H54 (cell line): ENCODE results near the gene PCA3.

ENCODE experiments used
- DNase-seq: peaks from one replicate; pipeline ENCODE4 v3.0.0; 2011; ENCODE audit warnings: low spot score, mixed read lengths; ENCODE audit not compliant: insufficient read length
- FAIRE-seq: peaks from 3 replicates; lab custom pipeline; 2011; peaks lifted over from hg19 to GRCh38; lab: Jason Lieb, UNC
- POLR2A ChIP-seq: IDR thresholded peaks from 2 replicates; pipeline ENCODE4 v1.6.1; 2011; ENCODE audit warnings: low read depth, mild to moderate bottlenecking, low read length

PCA3 gene

GRCh38 chr9:76818271-76818670 is 54.0 kb downstream of the PCA3 start:
- peak; percentile 100 for FAIRE-seq
- TF ChIP-seq POLR2A, result no peak
- DNase-seq, result peak; percentile 68

GRCh38 chr9:76820431-76820830 is 56.2 kb downstream of the PCA3 start:
- no peak for FAIRE-seq
- no peak for DNase-seq
- TF ChIP-seq POLR2A, result no peak

DNA sequence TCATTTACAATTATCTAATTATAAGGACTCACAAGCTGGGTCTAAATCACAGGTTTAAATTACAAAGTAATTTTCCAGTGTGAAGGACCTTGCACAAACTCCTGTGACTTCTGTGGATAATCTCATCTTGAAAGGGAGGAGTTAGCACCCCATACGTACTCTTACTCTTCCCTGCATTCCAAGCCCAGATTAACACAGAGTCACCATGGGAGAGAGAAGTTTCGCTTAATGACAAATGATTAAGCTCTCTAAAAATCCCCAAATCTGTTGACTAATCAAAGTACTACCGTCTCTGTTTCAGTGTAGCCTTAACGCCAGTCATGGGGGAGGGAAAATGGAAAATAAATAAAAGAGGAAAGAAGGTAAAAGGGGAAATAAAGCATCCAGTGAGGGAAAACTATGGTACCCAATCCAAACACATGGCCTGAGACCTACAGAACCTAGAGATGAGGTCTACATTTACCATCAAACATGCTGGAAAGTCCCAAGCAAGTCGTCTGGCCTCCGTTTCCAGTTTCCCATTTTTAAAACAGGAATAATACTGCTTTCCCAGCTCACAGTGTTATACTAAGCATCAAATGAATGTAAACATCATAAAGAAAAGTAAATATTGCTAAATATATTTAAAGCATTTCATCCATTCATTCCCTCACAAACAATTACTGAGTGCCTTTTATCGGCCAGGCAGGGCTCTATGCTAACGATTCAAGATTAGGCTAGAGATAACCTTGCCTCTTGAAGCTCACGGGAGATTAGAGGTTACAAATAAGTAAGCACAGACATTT is 63.2 kb downstream of the PCA3 start:
- FAIRE-seq (peak; percentile 38), DNase-seq (no peak)
- TF ChIP-seq POLR2A, result no peak

DNA sequence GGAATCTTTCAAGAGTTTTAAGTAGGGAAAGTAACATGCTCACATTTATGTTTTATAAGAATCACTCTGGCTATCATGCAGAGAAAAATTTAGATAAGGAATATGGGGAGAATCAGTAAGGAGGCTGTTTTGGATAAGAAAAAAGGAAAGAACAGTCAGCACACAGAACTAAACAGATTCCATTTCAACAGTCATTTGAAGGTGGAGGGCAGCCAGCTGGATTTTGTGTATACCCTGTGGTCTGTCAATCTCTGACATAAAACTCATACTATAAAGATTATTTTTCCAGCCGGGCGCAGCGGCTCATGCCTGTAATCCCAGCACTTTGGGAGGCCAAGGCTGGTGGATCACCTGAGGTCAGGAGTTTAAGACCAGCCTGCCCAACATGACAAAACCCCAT is 64.2 kb downstream of the PCA3 start:
- no peak for FAIRE-seq
- no peak for TF ChIP-seq POLR2A
- no peak for DNase-seq

- TF ChIP-seq POLR2A, result no peak
- DNase-seq, result peak; percentile 32
- peak; percentile 98 for FAIRE-seq
Measured at GRCh38 chr9:76835571-76836283, 71.5 kb downstream of the PCA3 start.
